ENCODE results near the gene ZNF423. TPM values are rescaled to one million over a fixed set of nuclear protein-coding genes. Genes with fewer than 3 reads are reported as not detected.

ZNF423 gene
- total RNA-seq, 1 experiment from 2014 or later: 11.1 TPM

GRCh38 chr16:49576173-49576494 lies 279.8 kb downstream of the ZNF423 start:
- no peak for DNase-seq (ENCODE audit: low spot score)
- CTCF ChIA-PET: no interaction called here
- BruUV-seq (replicated peaks): no TSS peak
- TF ChIP-seq CTCF (conservative IDR thresholded peaks at IDR 0.05; ENCODE audit: low read depth, low read length) (no peak), EZH2 (IDR thresholded peaks at IDR 0.05; ENCODE audit: borderline replicate concordance, low read depth, low read length, poor library complexity, severe bottlenecking) (no peak)
- Histone ChIP-seq H3K4me1 (ENCODE audit: insufficient read depth, low read length, poor library complexity, severe bottlenecking) (no peaks in the 10 kb centered on the region), H3K4me3 (ENCODE audit: low read depth, low read length, poor library complexity, severe bottlenecking) (no peak overlapping the region), H3K36me3 (ENCODE audit: insufficient read depth, low read length, poor library complexity, severe bottlenecking) (no peaks in the 10 kb centered on the region), H3K9me3 (ENCODE audit: low read depth, low read length, poor library complexity, severe bottlenecking) (no peaks in the 10 kb centered on the region), H3K27me3 (replicated peaks; ENCODE audit: insufficient read depth, low read depth, low read length, poor library complexity) (no peaks in the 10 kb centered on the region), H3K27ac (ENCODE audit: low read depth, low read length, poor library complexity, severe bottlenecking) (no peak overlapping the region)
- POLR2A ChIA-PET (ENCODE audit: low non-redundant PET): no interaction called here
- intact Hi-C loops (cut with micrococcal nuclease; ENCODE audit: unreplicated experiment): no loop called here

GRCh38 chr16:49575346-49576172 lies 280.4 kb downstream of the ZNF423 start:
- Histone ChIP-seq H3K27ac (ENCODE audit: low read depth, low read length, poor library complexity, severe bottlenecking) (no peak overlapping the region), H3K4me3 (ENCODE audit: low read depth, low read length, poor library complexity, severe bottlenecking) (no peak overlapping the region), H3K9me3 (ENCODE audit: low read depth, low read length, poor library complexity, severe bottlenecking) (no peaks in the 10 kb centered on the region), H3K4me1 (ENCODE audit: insufficient read depth, low read length, poor library complexity, severe bottlenecking) (no peaks in the 10 kb centered on the region), H3K27me3 (replicated peaks; ENCODE audit: insufficient read depth, low read depth, low read length, poor library complexity) (no peaks in the 10 kb centered on the region), H3K36me3 (ENCODE audit: insufficient read depth, low read length, poor library complexity, severe bottlenecking) (no peaks in the 10 kb centered on the region)
- intact Hi-C loops (cut with micrococcal nuclease; ENCODE audit: unreplicated experiment): no loop called here
- DNase-seq (ENCODE audit: low spot score): no peak
- POLR2A ChIA-PET (ENCODE audit: low non-redundant PET): no interaction called here
- TF ChIP-seq EZH2 (IDR thresholded peaks at IDR 0.05; ENCODE audit: borderline replicate concordance, low read depth, low read length, poor library complexity, severe bottlenecking) (no peak), CTCF (conservative IDR thresholded peaks at IDR 0.05; ENCODE audit: low read depth, low read length) (no peak)
- CTCF ChIA-PET: no interaction called here
- BruUV-seq (replicated peaks): no TSS peak

GRCh38 chr16:49574826-49575225 lies 281.1 kb downstream of the ZNF423 start:
- H3K9me3 ChIP-seq (ENCODE audit: low read depth, low read length, poor library complexity, severe bottlenecking): no peaks in the 10 kb centered on the region
- ChIA-PET POLR2A (ENCODE audit: low non-redundant PET) (no interaction called here), CTCF (no interaction called here)
- intact Hi-C loops (cut with micrococcal nuclease; ENCODE audit: unreplicated experiment): no loop called here
- no peaks in the 10 kb centered on the region for H3K36me3 ChIP-seq (ENCODE audit: insufficient read depth, low read length, poor library complexity, severe bottlenecking)
- H3K27me3 ChIP-seq (replicated peaks; ENCODE audit: insufficient read depth, low read depth, low read length, poor library complexity): no peaks in the 10 kb centered on the region
- no TSS peak for BruUV-seq (replicated peaks)
- H3K4me3 ChIP-seq (ENCODE audit: low read depth, low read length, poor library complexity, severe bottlenecking): no peak overlapping the region
- TF ChIP-seq CTCF (conservative IDR thresholded peaks at IDR 0.05; ENCODE audit: low read depth, low read length) (no peak), EZH2 (IDR thresholded peaks at IDR 0.05; ENCODE audit: borderline replicate concordance, low read depth, low read length, poor library complexity, severe bottlenecking) (no peak)
- no peaks in the 10 kb centered on the region for H3K4me1 ChIP-seq (ENCODE audit: insufficient read depth, low read length, poor library complexity, severe bottlenecking)
- H3K27ac ChIP-seq (ENCODE audit: low read depth, low read length, poor library complexity, severe bottlenecking): no peak overlapping the region
- no peak for DNase-seq (ENCODE audit: low spot score)
